Activated naive CD4-positive, alpha-beta T cell treated with anti-CD3 and anti-CD28 coated beads, Interleukin-2, amount 50 U/mL, for 16 hours (primary cell): Measurements from ENCODE around the gene DAP.
"Not testable (repeated sequence)": the region's sequence is repeated elsewhere in the genome, so short reads cannot be mapped to it uniquely, and the experiment has no call there.

Experiments
- DNase-seq: peaks from one replicate; pipeline ENCODE4 v3.0.0-alpha.2; 2020

Gene DAP

DNA sequence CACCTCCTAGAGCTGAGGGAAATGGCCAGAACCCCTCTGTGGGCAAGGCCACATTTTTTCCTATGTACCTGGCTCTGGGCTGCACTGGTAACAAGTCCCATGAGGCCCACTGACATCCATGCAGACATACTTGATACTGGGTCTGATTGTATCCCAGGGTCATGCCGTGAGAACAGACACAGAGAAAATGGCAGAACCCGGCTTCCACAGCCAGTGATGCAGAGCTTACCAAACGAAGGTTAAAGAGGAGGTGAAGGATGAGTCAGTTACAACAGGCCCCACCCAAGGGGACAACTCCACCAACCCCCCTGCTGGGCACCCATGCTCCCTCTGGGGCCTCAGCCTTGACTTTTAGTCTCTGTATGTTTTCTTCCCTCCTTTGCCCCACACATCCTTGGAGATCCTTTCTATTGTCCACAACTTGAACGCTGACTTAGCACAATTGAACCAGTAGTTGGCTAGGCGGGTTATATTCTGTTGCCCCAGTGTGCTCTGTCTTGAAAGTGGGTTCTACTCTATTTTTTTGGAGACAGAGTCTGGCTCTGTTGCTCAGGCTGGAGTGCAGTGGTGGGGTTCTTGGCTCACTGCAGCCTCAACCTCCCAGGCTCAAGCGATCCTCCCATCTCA, 93.5 kb downstream of the DAP start:
- no peak for DNase-seq

DNA sequence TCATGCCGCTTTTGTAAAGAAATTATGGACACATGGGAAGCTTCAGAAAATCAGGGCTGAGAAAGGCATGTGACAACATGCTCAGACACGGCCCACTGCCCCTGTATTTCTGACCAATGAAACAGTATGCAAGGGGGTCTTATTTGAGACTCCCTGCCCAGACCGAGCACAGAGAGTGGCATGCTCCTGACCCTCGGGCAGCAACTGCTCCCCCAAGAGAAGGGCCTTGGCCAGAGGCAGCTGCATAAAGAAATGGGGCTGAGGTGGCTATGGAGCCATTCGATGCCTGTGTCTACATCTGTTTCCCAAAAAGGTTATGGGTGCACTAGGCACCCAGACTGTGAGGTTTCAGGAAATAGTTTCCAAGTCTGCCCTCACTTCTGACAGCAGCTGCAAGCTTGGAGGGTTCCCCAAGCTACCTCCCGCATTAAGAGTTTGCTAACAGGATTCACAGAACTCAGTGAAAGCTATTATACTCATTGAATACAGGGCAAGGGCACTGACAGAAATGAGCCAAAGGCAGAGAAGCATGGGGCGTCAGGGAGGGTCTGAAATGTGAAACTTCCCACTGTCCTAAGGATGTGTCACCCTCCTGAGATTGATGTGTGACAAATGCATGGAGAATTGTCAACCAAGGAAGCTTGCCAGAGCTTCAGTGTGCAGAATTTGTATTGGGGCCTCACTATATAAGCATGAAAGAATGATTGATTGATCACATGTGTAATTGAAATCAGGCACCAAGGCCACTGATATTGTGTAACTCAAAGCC, 94.3 kb downstream of the DAP start:
- no peak for DNase-seq

DNA sequence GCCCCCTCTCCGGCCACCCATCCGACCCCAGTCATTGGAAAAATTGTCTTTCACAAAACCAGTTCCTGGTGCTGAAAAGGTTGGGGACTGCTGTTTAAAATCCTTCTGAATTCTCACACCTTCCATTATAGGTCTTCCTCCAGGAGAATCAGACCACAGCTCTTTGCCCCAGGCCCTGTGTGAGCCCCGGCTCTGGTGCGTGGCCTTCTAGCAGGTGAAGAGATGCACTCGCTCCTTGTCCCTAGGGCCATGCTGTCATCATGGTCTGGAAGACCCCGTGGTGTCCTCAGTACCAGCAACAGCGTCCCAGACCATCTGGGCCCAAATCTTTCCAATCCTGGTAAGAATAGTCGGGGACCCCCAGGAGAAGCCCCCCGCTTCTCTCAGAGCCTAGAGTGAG, 95.2 kb downstream of the DAP start:
- DNase-seq: no peak

DNA sequence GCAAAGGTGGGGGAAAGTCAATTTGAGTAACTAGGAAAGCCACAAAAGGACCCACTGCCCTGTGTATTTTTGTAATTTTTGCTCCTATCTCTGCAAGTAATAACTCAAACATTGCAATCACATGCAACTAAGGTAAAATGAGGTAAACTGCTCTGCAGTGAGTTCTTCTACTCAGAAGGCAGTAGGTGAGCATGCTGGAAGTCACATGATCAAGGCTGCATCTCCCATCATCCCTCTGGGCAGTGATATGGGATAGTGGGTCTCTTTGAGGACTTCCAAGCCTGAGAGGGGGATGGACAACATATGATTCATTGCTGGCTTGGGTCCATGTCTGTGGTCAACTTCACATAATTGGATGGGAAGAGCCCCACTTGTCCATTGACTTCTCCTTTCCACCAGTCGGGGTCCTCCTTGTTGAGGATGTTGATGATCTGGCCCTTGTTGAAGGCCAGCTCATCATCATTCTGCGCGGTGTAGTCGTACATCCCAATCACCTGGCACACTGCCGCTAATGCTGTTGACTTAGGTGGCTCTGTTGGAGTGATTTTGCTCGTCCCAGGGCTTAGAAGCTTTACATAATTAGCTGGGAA, 96.8 kb downstream of the DAP start:
- DNase-seq: not testable (repeated sequence)

GRCh38 chr5:10663489-10664179, 97.4 kb downstream of the DAP start:
- DNase-seq: no peak

- no peak for DNase-seq
Observed at GRCh38 chr5:10662661-10663488, 98.2 kb downstream of the DAP start.

DNA sequence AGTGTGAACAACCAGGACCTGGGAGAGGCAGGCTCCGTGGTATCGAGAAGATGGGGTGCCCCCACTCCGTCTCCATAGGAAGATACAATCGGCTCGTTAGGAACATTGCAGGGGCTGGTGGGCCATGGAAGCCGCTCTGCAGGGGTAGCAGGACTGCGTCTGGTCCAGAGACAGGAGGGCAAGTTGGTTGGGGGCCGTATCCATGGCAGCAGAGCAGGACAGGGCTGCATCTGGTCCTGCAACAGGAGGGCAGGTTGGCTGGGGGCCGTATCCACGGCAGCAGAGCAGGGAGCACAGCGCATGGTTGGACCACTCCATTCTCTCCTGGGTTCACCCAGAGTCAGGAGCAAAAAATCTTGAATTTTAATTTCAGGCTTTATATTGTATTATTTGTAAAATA, 99.0 kb downstream of the DAP start:
- DNase-seq: no peak

GRCh38 chr5:10661401-10661800, 99.6 kb downstream of the DAP start:
- DNase-seq: no peak

DNA sequence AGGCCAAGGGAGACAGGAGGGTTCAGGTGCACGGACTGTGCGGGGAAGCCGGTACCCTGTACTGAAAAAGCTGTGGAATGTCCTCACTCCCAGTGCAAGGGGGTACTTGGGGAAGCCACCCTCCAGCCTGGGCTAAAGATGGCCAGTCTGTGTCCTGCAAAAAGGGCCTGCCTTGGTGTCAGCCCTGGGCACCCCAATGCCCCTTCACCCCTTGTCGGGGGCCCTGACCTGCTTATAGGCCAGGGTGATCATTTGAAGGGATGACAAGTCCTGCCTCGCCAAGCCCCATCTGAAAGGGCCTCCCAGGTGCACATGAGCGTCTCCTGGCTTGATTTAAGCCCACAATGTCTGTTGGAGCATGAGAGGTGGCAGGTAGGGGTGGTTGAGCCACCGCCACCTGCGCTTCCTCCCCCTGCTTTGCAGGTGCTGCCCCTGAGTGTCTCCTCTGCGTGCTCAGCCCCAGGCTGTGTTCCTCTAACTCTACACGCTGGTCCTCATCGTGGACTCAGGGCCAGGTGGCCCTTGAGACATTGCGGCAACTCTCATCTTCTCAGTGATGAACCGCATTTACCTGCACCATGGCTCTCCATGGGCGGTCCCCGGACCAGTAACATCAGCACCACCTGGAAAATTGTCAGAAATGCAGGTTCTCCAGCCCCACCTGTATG, 100.2 kb downstream of the DAP start:
- no peak for DNase-seq

- DNase-seq: no peak
Observed at GRCh38 chr5:10660135-10660534, 100.9 kb downstream of the DAP start.

DNA sequence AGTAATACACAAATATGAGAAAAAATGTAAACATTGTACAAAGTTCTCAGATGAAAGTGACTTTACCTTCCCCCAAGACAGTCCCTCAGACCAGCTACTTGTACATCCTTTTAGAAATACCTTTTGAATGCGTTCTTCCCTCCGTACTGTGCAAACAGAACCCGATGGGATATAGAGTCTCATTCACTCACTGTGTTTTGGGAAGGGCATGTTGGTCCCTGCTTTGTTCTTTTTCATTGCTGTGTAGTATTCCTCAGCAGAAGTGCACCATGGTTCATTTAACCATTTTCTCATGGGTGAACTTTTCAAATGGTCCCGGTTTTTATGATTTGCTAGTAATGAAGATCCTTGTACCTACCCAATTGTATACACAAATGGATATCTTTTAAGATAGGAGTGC, 102.8 kb downstream of the DAP start:
- no peak for DNase-seq

DNA sequence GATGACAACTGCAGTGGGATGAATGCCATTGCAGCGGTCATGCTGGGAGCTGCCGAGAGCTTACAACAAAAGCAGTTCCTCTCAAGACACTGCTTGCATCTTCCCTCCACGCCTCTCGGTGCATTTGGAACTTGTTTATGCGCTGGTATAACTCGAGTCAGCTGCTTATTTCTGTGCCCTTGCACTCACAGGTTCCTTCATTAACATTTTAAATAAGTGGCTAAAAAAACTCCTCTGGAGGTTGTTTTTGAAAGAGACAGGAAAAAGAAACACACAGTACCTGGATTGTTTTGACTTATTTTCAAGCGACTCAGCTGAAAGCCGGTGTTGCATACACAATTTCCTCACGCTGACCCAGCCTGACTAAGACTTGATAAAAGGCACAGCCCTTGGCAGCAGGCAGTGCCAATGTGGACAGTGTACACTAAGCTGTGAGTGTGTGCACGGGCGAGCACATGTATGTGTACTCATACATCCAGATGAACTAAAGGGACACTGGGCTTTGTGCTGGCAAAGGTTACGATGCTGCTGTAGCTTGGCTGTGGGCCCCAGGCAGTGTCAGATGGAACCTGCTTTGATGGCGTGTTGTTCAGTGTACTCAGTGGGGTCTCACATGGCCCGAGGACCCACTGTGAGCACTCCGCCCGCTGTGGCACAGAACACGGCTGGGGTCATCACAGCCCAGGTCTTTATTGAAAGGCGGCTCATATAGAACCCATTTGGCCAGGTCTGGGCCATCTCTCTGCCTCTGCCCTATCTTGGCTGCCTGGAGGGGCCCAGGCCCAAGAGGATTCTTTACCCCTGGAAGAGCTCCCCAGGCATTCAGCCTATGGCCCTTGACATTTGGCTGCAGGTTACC, 104.8 kb downstream of the DAP start:
- no peak for DNase-seq

- DNase-seq: no peak
Observed at GRCh38 chr5:10655161-10655971, 105.7 kb downstream of the DAP start.

GRCh38 chr5:10654566-10654965, 106.5 kb downstream of the DAP start:
- DNase-seq: no peak

GRCh38 chr5:10653751-10654400, 107.2 kb downstream of the DAP start:
- no peak for DNase-seq

- no peak for DNase-seq
Observed at GRCh38 chr5:10653043-10653442, 108.0 kb downstream of the DAP start.

GRCh38 chr5:10652606-10653005, 108.4 kb downstream of the DAP start:
- no peak for DNase-seq

DNA sequence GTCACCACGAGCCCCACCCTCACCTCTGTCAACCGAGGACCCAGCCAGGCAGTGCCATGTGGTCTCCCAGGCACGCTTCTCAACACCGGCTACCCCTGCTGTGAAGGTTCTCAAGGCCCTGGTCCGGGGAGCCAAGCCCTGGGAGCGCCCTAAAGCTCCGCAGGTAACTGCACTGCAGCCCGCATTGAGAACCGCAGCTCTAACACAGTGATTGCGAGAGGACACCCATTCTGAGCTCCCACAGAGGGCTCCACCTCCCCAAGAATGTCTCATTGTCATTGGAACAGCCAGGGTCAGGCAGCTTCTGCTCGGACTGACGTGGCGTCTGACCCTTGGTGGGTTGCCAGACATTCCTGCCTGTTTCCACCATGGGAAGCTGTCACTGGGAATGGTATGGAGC, 108.9 kb downstream of the DAP start:
- no peak for DNase-seq

GRCh38 chr5:10649666-10650380, 111.2 kb downstream of the DAP start:
- no peak for DNase-seq
